Measurements from ENCODE around the gene RASA3. TPM values are rescaled to one million over a fixed set of nuclear protein-coding genes. Genes with fewer than 3 reads are reported as not detected.
A peak's percentile ranks its signal among the peaks of the same experiment; 100 is the strongest.

The RASA3 gene
- total RNA-seq, 6 experiments from 2014 or later: 3.5 to 7.9 (median 4.6) TPM

GRCh38 chr13:113928685-113929627, 203.5 kb downstream of the RASA3 start:
- peak in 2 of 3 donors; percentile 57 to 63 for DNase-seq
- 60% methylated on average over 2 of the region's 26 CpGs for WGBS (ENCODE audit: insufficient coverage, low coverage, low lambda C conversion rate, missing lambda C conversion rate)
- H3K27ac ChIP-seq: no peak overlapping the region
- no peak overlapping the region for H3K4me3 ChIP-seq
- TF ChIP-seq CTCF (IDR thresholded peaks at IDR 0.05) (no peak), POLR2A (IDR thresholded peaks at IDR 0.05) (no peak)
- intact Hi-C loops (cut with DNase I): no loop called here
- H3K36me3 ChIP-seq: no peaks in the 10 kb centered on the region
- no peaks in the 10 kb centered on the region for H3K27me3 ChIP-seq
- no peaks in the 10 kb centered on the region for H3K9me3 ChIP-seq
- no peaks in the 10 kb centered on the region for H3K4me1 ChIP-seq
- peak; percentile 15 to 52 (median 45) for ATAC-seq

Other genes starting within 250 kb of the RASA3 start
- 1 to 10 TPM in 2 of 6 experiments, under 1 TPM in 4; 0.04 to 1.1 (median 0.60) TPM for gene C13orf46, start 158.5 kb downstream of the RASA3 start, total RNA-seq
- gene CFAP97D2, start 46.6 kb upstream of the RASA3 start, total RNA-seq: not detected
- gene CDC16, start 102.3 kb upstream of the RASA3 start, total RNA-seq: 10 to 100 TPM; 28.4 to 47.6 (median 35.8) TPM
- gene UPF3A, start 149.0 kb upstream of the RASA3 start, total RNA-seq: 10 to 100 TPM; 10.6 to 24.3 (median 14.8) TPM
- gene CHAMP1, start 181.9 kb upstream of the RASA3 start, total RNA-seq: 10 to 100 TPM; 10.3 to 17.5 (median 11.5) TPM

All from right lobe of liver (tissue), 6 donors.